ENCODE data around the gene ZNRF2. TPM values are rescaled to one million over a fixed set of nuclear protein-coding genes. Genes with fewer than 3 reads are reported as not detected.

ZNRF2 gene
- total RNA-seq, 1 donor from 2014 or later: 8.7 TPM

DNA sequence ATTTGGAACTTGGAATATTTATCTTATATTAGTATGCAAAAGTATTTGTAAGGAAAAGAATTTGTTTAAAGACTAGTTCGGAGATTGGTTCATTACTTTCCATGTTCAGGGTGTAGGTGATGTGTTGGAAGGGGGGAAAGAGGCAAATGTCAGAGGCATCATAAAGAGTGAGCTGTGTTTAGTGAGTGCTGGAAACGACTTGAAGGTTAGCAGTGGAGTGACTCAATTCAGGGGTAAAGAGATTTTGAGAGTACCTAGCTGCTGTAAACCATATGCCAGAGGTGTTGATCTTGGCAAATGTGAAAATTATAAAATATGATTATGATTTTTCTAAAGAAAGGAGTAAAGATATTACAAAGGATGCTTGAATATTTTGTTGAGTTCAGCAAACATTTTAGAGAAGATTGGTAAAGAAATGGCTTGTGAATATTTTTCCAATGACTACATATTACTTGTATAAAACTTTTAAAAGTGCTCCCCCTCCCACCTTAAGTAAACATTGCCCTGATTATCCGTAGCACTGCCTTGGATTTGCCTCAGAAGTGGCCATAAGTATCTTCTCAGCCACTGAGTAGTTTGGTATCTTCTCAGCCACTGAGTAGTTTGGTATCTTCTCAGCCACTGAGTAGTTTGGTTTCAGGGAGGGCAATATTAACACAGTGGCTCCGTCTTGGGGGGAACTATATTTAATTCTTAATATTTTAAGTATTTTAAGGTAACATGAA lies 51.5 kb downstream of the ZNRF2 start:
- no peak for DNase-seq (ENCODE audit: missing footprints)
- intact Hi-C loops (cut with DNase I): no loop called here
- no peak for ATAC-seq

DNA sequence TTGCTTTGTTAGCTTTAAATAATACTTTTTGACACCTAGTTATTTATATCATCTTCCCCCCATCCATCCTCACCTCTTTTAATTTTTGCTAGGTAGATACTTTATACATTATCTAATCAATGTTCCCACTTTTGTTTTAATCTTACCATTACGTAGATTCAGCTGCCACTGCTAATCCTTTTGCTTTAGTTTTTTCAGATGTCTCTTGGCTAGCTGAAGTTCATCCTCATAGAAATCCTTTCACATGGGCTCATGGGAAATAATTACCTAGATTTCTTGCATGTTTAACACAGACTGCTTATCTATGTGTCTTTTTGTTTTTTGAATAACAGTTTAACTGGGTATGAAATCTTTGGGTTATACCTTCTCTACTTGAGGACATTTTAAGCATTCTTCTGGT lies 60.1 kb downstream of the ZNRF2 start:
- intact Hi-C loops (cut with DNase I): no loop called here
- no peak for ATAC-seq
- no peak for DNase-seq (ENCODE audit: missing footprints)

DNA sequence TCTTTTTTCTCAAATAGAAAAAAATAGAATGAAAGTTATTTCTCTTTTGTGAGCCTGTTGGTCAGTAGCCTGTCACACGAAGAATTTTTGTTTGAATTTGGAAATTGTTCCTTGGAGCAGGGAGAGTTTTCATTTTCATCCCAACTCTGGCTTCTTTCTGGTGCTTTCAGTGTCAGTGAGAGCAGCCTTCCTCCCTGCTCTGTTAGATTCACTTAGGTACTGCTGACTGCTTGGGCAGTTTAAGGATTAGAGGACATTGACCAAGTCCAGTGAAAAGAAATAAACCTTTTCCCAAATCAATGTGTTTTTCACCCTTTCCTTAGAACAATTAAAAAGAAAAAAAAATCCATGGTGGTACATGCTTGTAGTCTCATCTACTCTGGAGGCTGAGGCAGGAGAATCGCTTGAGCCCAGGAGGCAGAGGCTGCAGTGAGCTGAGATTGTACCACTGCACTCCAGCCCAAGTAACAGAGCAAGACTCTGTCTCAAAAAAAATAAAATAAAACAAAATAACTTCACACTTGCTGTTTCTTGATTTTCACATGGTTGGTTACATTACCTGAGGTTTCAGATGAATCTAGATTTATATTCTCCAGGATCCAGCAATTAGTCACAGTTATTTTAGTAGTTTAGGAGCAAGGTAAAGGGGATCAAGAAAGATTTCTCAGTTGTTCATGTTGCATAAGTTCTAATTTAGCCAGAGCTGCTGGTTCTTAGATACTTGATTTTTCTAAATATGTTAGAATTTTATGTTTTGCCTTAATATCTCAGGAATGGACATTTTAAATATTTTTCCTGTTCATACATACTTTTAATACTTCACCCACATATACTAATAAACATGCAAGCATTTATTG lies 63.1 kb downstream of the ZNRF2 start:
- ATAC-seq (no peak), DNase-seq (ENCODE audit: missing footprints) (no peak)
- intact Hi-C loops (cut with DNase I): no loop called here

DNA sequence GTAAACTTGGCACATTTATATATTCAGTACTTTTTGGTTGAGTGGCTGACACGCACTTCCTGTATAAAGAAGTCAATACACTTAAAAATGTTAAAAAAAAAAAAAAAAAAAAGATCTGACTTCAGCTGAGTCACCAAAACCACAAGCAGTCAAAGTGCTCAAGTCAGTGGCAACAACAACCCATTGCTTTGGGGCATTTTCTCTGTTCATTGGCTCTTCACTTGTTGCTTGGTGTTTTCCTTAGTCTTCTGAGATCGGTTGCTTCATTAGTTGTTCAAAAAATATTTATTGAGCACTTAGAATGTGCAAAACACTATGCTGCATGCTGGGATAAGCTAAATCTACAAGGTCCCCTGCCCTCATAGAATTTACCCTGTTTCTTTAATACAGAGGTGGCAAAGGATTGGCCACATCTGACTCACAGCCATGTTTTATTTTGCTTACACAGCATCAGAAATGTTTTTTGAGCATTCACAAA lies 63.7 kb downstream of the ZNRF2 start:
- intact Hi-C loops (cut with DNase I): no loop called here
- ATAC-seq: no peak

DNA sequence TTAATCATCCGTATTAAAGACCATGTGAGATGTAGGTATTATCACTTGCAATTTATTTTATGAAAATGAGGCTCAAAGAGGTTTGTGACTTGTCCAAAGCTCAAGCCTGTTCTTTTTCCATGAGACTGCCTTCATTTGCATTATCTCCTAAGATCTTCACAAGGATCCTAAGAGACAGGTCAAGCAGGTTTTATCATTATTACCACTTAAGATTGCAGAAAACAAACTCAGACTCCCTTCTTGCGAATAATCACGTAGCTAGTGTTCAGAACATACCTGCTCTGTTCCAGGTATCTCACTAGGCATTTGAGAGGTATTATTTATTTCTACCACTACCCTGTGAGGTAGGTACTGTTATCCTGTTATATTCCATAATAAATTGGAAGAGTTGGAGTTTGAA lies 64.8 kb downstream of the ZNRF2 start:
- DNase-seq (ENCODE audit: missing footprints) (no peak), ATAC-seq (no peak)
- intact Hi-C loops (cut with DNase I): no loop called here

More for the DNA sequence above, 63.7 kb downstream of the ZNRF2 start:
- DNase-seq (ENCODE audit: missing footprints): no peak

DNA sequence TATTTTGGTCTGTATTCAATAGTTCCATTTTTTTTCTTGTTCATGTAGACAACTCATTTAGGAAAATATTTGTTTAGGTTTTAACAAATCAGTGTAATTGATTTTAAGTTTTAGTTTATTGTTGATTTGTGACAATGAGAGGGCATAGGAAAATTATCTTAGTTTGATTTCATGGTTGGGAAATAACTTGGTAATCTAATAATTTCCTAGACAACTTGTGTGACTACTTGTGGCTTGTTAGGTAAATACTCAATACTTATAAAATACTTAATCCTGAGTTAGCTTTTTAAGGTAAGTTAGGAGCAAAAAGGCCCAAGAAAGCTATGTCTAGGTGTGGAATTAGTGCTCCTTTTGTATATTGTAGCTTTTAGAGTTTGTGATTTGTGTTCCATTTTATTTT lies 65.4 kb downstream of the ZNRF2 start:
- no peak for ATAC-seq
- intact Hi-C loops (cut with DNase I): no loop called here

DNA sequence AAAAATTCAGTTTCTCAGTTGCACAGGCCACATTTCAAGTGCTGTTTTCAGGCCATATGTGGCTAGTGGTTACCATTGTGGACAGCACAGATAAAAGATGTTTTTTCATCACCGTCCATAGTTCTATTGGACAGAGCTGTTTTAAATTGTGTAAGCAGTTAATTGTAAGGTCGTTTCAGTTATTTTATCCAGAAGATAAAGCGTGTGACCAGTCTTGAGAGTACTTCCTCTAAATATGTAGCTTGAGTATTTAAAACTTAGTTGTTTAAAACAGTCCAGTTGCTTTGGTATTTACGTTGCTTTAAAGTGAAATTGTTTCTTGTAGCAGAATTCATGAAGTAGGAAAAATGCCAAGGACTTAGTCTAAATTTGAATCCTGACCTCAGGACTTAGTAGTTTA lies 66.9 kb downstream of the ZNRF2 start:
- intact Hi-C loops (cut with DNase I): no loop called here
- ATAC-seq (no peak), DNase-seq (ENCODE audit: missing footprints) (no peak)

More for the DNA sequence above, 65.4 kb downstream of the ZNRF2 start:
- DNase-seq (ENCODE audit: missing footprints): no peak

DNA sequence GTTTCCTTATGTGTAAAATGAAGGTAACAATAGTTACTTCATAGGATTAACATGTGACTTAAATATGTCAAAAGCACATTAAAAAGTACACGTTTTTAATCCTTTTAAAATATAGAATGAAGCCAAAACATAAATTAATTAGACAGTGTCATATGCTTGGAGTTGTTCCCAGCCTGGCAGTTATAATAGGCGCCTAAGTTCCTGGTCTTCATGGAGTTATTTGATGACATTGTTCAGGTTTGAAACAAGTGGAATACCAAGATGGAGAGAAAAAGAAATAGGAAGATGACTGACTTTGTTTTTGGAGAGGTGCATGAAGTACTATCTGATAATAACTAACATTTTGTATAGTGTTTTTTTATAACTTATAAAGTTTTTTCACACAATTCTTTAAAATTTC lies 67.3 kb downstream of the ZNRF2 start:
- DNase-seq (ENCODE audit: missing footprints) (no peak), ATAC-seq (no peak)
- intact Hi-C loops (cut with DNase I): no loop called here

DNA sequence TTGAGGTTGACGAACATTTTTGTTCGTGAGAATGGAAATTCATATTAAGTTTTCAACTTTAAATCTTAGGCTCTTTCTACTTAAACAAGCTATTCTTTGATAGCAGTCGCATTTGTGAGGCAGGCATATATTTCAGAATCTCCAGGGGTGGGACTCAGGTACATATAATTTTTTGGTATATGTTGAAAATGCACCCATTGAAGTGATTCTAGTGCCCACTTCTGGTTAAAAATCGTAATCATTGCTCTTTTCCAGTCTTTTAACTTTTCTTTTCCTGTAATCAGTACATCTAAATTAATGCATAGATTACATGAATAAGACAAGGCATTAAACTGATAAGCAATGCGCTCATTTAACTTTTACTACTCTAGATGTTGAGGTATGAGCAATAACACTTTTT lies 67.8 kb downstream of the ZNRF2 start:
- intact Hi-C loops (cut with DNase I): no loop called here
- ATAC-seq (no peak), DNase-seq (ENCODE audit: missing footprints) (no peak)

DNA sequence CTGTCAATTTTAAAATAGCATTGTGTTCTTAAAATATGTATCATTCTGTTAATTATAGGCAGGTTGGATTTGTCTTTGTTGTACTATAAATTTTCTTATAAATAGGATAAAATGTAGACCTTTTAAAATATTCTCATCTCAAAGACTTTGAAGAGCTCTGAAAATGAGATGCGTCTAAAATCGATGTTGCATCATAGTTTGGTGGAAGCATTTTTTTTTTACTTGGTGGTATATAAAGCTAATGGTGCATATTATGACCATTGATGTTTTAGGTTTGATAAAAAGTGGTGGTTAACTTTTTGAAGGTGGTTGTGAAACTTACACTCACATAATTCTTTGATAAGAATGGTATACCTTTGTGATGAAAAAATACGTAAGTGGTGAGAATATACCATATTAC lies 69.1 kb downstream of the ZNRF2 start:
- DNase-seq (ENCODE audit: missing footprints) (no peak), ATAC-seq (no peak)
- intact Hi-C loops (cut with DNase I): no loop called here

DNA sequence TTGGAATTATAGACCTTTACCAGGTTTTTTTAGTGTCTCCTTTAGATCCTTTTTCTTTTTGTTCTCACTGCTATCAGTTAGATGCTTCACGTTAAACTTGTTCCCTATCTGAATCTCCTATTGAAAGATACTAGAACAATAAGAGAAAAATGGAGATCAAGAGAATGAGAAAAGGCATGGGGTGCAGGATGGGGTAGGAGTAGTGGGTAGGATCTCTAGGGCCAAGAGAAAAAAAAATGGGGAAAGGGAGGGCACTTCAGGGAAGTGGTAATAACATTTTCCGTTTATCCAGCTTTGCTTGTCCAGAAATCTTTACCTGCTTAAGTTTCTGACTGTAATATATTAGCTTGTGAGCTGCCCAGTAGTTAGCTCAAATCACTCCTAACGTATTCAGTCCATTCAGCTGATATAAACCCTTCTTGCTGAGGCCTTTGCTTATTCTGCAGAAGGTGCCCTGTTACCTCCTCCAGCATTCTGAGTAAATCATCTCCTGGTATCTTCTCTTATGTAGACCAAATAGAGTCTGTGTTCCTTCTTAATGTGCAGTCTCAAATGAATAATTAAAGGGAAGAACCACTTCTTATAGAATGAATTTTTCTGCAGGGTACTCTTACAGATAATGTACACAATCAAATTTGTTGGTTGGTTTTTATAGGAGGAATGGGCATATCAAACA lies 69.7 kb downstream of the ZNRF2 start:
- intact Hi-C loops (cut with DNase I): no loop called here
- no peak for DNase-seq (ENCODE audit: missing footprints)
- ATAC-seq: no peak

DNA sequence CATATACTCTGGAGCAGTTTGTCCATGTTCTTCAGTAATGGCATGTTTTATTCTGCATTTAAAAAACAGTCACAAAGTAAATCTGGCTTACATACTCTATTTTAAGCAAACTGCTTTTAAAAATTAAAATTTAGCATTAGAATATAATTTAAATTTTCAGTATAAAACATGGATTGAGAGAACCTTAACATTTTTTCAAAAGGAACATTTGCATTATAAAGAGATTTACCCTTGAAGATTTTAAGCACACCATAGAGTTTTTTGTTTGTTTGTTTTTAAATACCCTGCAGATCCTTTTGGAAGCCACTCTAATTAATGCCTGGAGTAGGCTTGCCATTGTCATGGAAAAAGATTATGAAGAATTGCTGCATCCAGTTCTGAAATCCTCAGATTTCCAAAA lies 70.4 kb downstream of the ZNRF2 start:
- DNase-seq (ENCODE audit: missing footprints) (no peak), ATAC-seq (no peak)
- intact Hi-C loops (cut with DNase I): no loop called here

DNA sequence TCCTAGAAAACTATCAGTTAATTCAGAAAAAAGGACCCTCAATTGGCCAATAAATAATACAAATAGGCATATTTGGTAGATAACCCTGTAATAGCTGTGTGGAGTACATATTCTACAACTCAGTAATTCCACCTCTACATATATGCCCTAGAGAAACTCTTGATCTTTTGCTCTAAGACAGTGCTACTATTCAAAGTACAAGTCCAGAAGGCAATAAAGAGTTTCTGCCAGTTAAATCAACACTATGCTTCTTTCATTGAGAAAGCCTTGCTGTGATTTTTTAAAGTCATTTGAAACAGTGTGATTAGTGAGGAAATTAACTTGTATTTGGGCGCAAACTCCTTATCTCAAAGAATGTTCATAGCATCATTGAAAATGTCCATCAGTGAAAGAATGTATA lies 75.6 kb downstream of the ZNRF2 start:
- DNase-seq (ENCODE audit: missing footprints) (no peak), ATAC-seq (no peak)
- intact Hi-C loops (cut with DNase I): no loop called here

DNA sequence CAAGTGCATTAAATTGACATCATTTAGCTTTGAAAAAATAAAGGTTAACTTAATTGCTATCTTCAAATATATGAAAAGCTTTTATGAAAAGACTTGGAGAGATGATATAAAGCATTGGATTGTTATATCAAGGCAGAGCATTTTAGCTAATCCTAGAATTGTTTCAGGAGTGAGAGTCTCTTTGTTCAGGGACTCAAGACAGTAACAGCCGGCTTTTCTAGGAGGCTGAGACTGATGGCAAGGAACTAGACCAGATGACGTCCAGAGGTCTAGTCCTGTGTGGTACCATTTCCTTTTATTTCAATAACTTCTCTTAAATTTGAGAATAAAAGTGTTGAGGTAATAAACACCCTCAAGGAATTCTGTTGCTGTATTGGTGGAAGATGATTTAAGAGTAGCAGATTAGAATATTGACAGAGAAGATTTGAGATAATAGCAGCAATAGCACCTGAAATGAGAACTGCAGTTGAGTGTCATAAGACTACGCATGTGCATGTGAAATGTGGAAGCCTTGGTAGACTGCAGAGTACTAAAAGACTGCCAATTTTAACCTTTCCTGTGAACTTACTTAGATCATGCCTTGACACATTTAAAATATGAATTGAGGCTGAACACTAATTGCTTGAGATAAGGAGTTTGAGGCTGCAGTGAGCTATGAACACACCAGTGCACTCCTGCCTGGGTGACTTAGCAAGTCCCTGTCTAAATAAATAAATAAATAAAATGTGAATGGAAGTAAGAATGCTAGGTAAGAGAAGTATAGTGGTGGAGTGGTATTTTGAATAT lies 79.6 kb downstream of the ZNRF2 start:
- ATAC-seq (no peak), DNase-seq (ENCODE audit: missing footprints) (no peak)
- intact Hi-C loops (cut with DNase I): no loop called here

DNA sequence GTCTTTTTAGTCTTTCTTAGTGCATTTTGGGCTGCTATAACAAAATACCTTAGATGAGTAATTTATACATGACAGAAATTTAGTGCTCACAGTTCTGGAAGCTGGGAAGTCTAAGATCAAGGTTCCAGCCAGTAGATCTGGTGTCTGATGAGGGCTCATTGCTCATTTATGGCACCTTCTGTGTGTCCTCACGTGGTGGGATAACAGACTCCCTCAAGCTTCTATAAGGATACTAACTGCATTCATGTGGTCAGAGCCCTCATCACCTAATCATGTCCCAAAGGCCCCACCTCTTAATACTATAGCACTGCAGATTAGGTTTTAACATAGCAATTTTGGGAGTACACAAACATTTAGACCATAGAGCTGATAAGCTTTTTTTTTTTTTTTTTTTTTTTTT lies 80.4 kb downstream of the ZNRF2 start:
- DNase-seq (ENCODE audit: missing footprints) (no peak), ATAC-seq (no peak)
- intact Hi-C loops (cut with DNase I): no loop called here

DNA sequence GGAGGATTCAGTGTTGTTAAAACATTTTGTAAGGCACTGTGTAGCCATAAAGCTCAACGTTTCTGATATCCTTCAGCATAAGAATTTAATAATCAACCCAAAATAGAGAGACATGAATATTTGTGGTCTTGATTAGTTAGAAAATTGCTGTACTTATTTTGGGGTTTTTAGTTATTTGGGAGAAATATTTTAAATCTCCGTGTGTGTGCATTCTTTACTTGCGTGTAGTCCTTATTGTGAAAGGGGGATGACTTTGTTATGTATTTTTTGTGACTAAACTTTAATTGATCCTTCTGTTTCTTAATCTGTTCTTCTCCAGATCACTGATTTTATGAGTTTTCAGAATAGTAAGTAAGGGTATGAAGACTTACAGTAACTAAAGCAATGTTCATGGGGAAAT lies 81.2 kb downstream of the ZNRF2 start:
- DNase-seq (ENCODE audit: missing footprints): no peak
- intact Hi-C loops (cut with DNase I): no loop called here
- no peak for ATAC-seq

DNA sequence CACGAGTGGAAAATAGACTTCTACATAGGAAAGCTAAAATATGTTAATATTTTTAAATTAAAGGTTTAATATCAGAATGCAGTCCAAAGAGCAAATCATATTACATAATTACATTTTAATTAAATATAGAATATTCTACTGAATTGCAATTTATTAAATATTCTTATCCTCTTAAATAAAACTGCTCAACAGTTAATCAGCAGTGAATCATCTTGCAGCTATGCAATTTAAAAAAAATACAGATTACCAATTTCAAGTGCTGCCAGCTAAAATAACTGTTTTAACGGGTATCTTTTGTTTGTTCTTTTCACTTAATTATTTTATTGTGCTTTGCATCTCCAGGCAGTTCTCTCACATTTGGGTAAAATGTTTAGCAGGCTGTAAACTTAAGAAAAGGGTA lies 82.2 kb downstream of the ZNRF2 start:
- no peak for DNase-seq (ENCODE audit: missing footprints)
- no peak for ATAC-seq
- intact Hi-C loops (cut with DNase I): no loop called here

DNA sequence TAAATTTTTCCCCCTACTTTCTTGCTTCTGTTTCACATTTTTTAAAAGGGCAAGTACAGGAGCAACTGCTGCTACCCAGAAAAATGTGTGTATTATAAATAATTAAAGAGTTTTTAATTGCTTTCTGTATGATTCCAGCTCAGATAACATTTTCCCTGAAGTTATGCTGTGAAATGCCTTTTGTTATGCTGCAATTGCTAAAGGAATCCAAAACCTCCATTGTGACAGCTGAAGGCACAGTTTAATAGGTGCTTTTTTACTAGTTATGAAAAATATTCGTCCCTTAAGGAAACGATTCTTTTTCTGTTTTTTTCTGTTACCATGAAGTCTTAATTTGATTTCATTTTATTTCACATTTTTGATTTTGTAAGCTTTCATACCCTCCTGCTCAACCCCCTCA lies 83.2 kb downstream of the ZNRF2 start:
- DNase-seq (ENCODE audit: missing footprints) (no peak), ATAC-seq (no peak)
- intact Hi-C loops (cut with DNase I): no loop called here

DNA sequence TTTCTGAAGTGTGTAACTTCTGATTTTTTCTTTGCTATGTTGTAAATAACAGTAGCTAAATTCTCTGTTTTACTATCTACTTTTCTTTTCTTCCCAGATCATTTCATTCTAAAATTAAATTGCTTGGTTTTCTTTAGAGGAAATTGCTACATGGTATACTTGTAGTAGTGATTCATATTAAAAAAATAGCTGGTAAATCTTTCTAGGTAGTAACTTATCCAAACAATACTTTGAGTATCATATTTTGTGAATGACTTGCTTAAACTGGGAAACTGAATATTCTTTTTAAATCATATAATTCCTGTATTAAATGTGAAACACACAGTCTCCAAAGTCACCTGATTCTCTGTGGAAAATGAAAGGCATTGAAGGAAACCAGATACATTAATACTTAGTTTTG lies 85.5 kb downstream of the ZNRF2 start:
- intact Hi-C loops (cut with DNase I): no loop called here
- no peak for ATAC-seq
- no peak for DNase-seq (ENCODE audit: missing footprints)
